H9 (cell line): ENCODE measurements around the gene PITRM1. TPM values are rescaled to one million over a fixed set of nuclear protein-coding genes. Genes with fewer than 3 reads are reported as not detected.

ENCODE experiments used
- DNase-seq: peaks from one replicate; pipeline ENCODE4 v3.0.0-alpha.2; 2017
- H2AFZ ChIP-seq: one replicate; pipeline ENCODE4 v1.6.1; 2013; ENCODE audit warnings: mild to moderate bottlenecking, low read length, control low read depth, moderate library complexity
- H2AK5ac ChIP-seq: 2 replicates; pipeline ENCODE4 v1.6.1; 2013; ENCODE audit warnings: low read length, control low read depth, mixed read lengths; ENCODE audit not compliant: insufficient read length
- H2BK120ac ChIP-seq: one replicate; pipeline ENCODE4 v1.6.1; 2013; ENCODE audit warnings: low read depth, mild to moderate bottlenecking, low read length, control low read depth, inconsistent platforms; ENCODE audit not compliant: poor library complexity, severe bottlenecking
- H2BK12ac ChIP-seq: 2 replicates; pipeline ENCODE4 v1.6.1; 2013; ENCODE audit warnings: low read length, control low read depth, mixed read lengths, low read depth; ENCODE audit not compliant: insufficient read length
- H2BK15ac ChIP-seq: 2 replicates; pipeline ENCODE4 v1.6.1; 2013; ENCODE audit warnings: low read depth, low read length, control low read depth
- H2BK20ac ChIP-seq: one replicate; pipeline ENCODE4 v1.6.1; 2013; ENCODE audit warnings: low read depth, mild to moderate bottlenecking, low read length, control low read depth, inconsistent platforms; ENCODE audit not compliant: poor library complexity, severe bottlenecking
- H2BK5ac ChIP-seq: 2 replicates; pipeline ENCODE4 v1.6.1; 2013; ENCODE audit warnings: low read length, control low read depth, mixed read lengths; ENCODE audit not compliant: insufficient read length
- H3K14ac ChIP-seq: 2 replicates; pipeline ENCODE4 v1.6.1; 2013; ENCODE audit warnings: low read length, control low read depth; ENCODE audit not compliant: insufficient read depth
- H3K18ac ChIP-seq: 2 replicates; pipeline ENCODE4 v1.6.1; 2013; ENCODE audit warnings: low read depth, mild to moderate bottlenecking, mixed read lengths, low read length, control low read depth; ENCODE audit not compliant: insufficient read length
- H3K23ac ChIP-seq: 2 replicates; pipeline ENCODE4 v1.6.1; 2013; ENCODE audit warnings: low read length, control low read depth, mixed read lengths, low read depth; ENCODE audit not compliant: insufficient read length
- H3K23me2 ChIP-seq: 2 replicates; pipeline ENCODE4 v1.6.1; 2013; ENCODE audit warnings: low read depth, mild to moderate bottlenecking, mixed read lengths, low read length, control low read depth; ENCODE audit not compliant: insufficient read length, poor library complexity, severe bottlenecking
- H3K27ac ChIP-seq: 2 replicates; pipeline ENCODE4 v1.5.1; 2013; ENCODE audit warnings: low read length, control low read depth, mixed read lengths, low read depth; ENCODE audit not compliant: insufficient read length
- H3K27me3 ChIP-seq: 2 replicates; pipeline ENCODE4 v1.6.1; 2013; ENCODE audit warnings: low read length, control low read depth, inconsistent platforms; ENCODE audit not compliant: insufficient read depth
- H3K4ac ChIP-seq: 2 replicates; pipeline ENCODE4 v1.6.1; 2013; ENCODE audit warnings: low read depth, mild to moderate bottlenecking, control low read depth, inconsistent platforms, low read length, moderate library complexity
- H3K4me1 ChIP-seq: 2 replicates; pipeline ENCODE4 v1.6.1; 2013; ENCODE audit warnings: low read length, control low read depth, inconsistent platforms; ENCODE audit not compliant: insufficient read depth
- H3K4me2 ChIP-seq: 2 replicates; pipeline ENCODE4 v1.6.1; 2013; ENCODE audit warnings: low read length, control low read depth, mixed read lengths; ENCODE audit not compliant: insufficient read length, insufficient read depth
- H3K56ac ChIP-seq: 2 replicates; pipeline ENCODE4 v1.6.1; 2013; ENCODE audit warnings: low read depth, mild to moderate bottlenecking, mixed read lengths, low read length, control low read depth; ENCODE audit not compliant: insufficient read length
- H3K79me1 ChIP-seq: 2 replicates; pipeline ENCODE4 v1.6.1; 2013; ENCODE audit warnings: low read depth, mild to moderate bottlenecking, moderate library complexity, low read length, control low read depth, inconsistent platforms; ENCODE audit not compliant: insufficient read depth, poor library complexity, severe bottlenecking
- H3K79me2 ChIP-seq: 2 replicates; pipeline ENCODE4 v1.6.1; 2013; ENCODE audit warnings: low read length, control low read depth, inconsistent platforms; ENCODE audit not compliant: insufficient read depth
- H3K9ac ChIP-seq: 2 replicates; pipeline ENCODE4 v1.6.1; 2013; ENCODE audit warnings: low read length, control low read depth, mixed read lengths; ENCODE audit not compliant: insufficient read length; ENCODE audit errors: extremely low read depth
- H3K9me3 ChIP-seq: one replicate; pipeline ENCODE4 v1.6.1; 2013; ENCODE audit warnings: low read depth, low read length, inconsistent platforms; ENCODE audit not compliant: control insufficient read depth
- H3T11ph ChIP-seq: one replicate; pipeline ENCODE4 v1.6.1; 2013; ENCODE audit warnings: mild to moderate bottlenecking, low read length, control low read depth, inconsistent platforms
- H4K20me1 ChIP-seq: one replicate; pipeline ENCODE4 v1.6.1; 2013; ENCODE audit not compliant: control insufficient read depth, insufficient read length, insufficient read depth
- H4K5ac ChIP-seq: 2 replicates; pipeline ENCODE4 v1.6.1; 2013; ENCODE audit warnings: low read depth, mild to moderate bottlenecking, mixed read lengths, low read length, control low read depth; ENCODE audit not compliant: insufficient read length
- H4K8ac ChIP-seq: replicated peaks from 2 replicates; pipeline ENCODE4 v1.6.1; 2013; ENCODE audit warnings: low read length, control low read depth, mixed read lengths, low read depth; ENCODE audit not compliant: insufficient read length
- H4K91ac ChIP-seq: 2 replicates; pipeline ENCODE4 v1.6.1; 2013; ENCODE audit warnings: low read depth, mild to moderate bottlenecking, moderate library complexity, mixed read lengths, low read length, control low read depth; ENCODE audit not compliant: insufficient read length
- H3K27ac Mint-ChIP-seq, 3 experiments: 2 replicates in 2 of 3; 3 replicates in 1 of 3; pipeline ENCODE4 v1.8.0; 2020 to 2021; ENCODE audit warnings: mixed read lengths in 3 of 3, mild to moderate bottlenecking in 1 of 3, moderate library complexity in 1 of 3
- H3K27me3 Mint-ChIP-seq: 2 replicates; pipeline ENCODE4 v1.8.0; 2021; ENCODE audit warnings: low read depth, mild to moderate bottlenecking, moderate library complexity, mixed read lengths
- H3K36me3 Mint-ChIP-seq, 3 experiments: 2 replicates in 2 of 3; 3 replicates in 1 of 3; pipeline ENCODE4 v1.8.0; 2020 to 2021; ENCODE audit warnings: low read depth in 3 of 3, mixed read lengths in 3 of 3; ENCODE audit not compliant: insufficient read depth in 1 of 3
- H3K4me1 Mint-ChIP-seq, 2 experiments: 2 replicates each; pipeline ENCODE4 v1.8.0; 2020; ENCODE audit warnings: mixed read lengths in 2 of 2
- H3K4me3 Mint-ChIP-seq, 2 experiments: 2 replicates in 1 of 2; 3 replicates in 1 of 2; pipeline ENCODE4 v1.8.0; 2020 to 2021; ENCODE audit warnings: mild to moderate bottlenecking in 2 of 2, mixed read lengths in 2 of 2, moderate library complexity in 1 of 2
- H3K9me3 Mint-ChIP-seq, 2 experiments: 2 replicates in 1 of 2; 3 replicates in 1 of 2; pipeline ENCODE4 v1.8.0; 2020; ENCODE audit warnings: mild to moderate bottlenecking in 2 of 2, mixed read lengths in 2 of 2, moderate library complexity in 1 of 2
- WGBS: extraction: QIAGEN DNeasy Blood & Tissue Kit; methylation state at CpG from one replicate; pipeline ENCODE4 v1.1.7; 2013; ENCODE audit warnings: missing lambda C conversion rate, low lambda C conversion rate, mixed read lengths; ENCODE audit not compliant: insufficient read length; ENCODE audit errors: extremely low coverage; 5-methylcytosine and 5-hydroxymethylcytosine counted together
- total RNA-seq: library from RNA; stranded (reverse); gene quantifications from 2 replicates; pipeline ENCODE4 v1.2.1, GENCODE V29; 2021
- TF ChIP-seq, protein P1 (sequence below): fragments of 200-600 bp; sonication (generic); conservative IDR thresholded peaks from 3 replicates; pipeline ENCODE4 v1.8.0; 2021; ENCODE audit warnings: antibody characterized with exemption, mild to moderate bottlenecking

Gene PITRM1
- total RNA-seq, 1 experiment from 2014 or later, result 27.8 TPM

DNA sequence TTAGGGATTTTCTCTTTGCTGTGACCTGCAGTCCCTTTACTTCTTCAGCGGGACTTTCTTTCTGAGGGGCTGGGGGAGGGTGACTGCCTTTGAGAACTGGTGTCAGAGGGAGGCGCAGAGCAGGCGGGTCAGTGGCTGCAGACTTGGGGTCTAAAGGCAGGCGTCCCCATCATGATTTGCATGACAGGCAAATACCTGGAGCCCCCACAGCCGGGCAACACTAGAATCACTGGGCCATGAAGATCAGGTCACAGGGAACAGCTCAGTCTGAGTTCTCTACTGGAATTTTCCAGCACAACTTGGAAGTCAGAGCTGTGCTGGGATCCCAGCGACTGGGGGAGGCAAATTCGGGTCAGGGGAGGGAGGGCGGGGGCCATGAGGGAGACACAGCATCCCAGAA lies 29.2 kb upstream of the PITRM1 start:
- Histone ChIP-seq H3K56ac (no peak overlapping the region), H4K5ac (no peak overlapping the region), H3K27ac (no peak overlapping the region), H3K23ac (no peak overlapping the region), H2AFZ (no peak overlapping the region), H2BK5ac (no peak overlapping the region), H3T11ph (no peak overlapping the region), H2BK20ac (no peak overlapping the region), H3K18ac (no peak overlapping the region), H3K79me2 (no peaks in the 10 kb centered on the region), H2AK5ac (no peak overlapping the region), H2BK12ac (no peak overlapping the region), H2BK15ac (no peak overlapping the region), H3K79me1 (no peaks in the 10 kb centered on the region), H4K91ac (no peak overlapping the region), H3K23me2 (no peaks in the 10 kb centered on the region), H2BK120ac (no peak overlapping the region), H3K4me1 (no peaks in the 10 kb centered on the region), H3K9me3 (no peaks in the 10 kb centered on the region), H4K20me1 (no peaks in the 10 kb centered on the region), H3K27me3 (no peaks in the 10 kb centered on the region; the same call in none of the 2 replicates), H3K4ac (no peak overlapping the region), H3K14ac (no peak overlapping the region), H4K8ac (no peak overlapping the region), H3K9ac (no peak overlapping the region), H3K4me2 (no peak overlapping the region)
- H3K4me1 Mint-ChIP-seq, result peaks cover 16 to 20% of the 10 kb centered on the region in 2 experiments
- H3K27me3 Mint-ChIP-seq, result peaks cover 20% of the 10 kb centered on the region
- no peaks in the 10 kb centered on the region for H3K9me3 Mint-ChIP-seq
- TF ChIP-seq, protein P1, sequence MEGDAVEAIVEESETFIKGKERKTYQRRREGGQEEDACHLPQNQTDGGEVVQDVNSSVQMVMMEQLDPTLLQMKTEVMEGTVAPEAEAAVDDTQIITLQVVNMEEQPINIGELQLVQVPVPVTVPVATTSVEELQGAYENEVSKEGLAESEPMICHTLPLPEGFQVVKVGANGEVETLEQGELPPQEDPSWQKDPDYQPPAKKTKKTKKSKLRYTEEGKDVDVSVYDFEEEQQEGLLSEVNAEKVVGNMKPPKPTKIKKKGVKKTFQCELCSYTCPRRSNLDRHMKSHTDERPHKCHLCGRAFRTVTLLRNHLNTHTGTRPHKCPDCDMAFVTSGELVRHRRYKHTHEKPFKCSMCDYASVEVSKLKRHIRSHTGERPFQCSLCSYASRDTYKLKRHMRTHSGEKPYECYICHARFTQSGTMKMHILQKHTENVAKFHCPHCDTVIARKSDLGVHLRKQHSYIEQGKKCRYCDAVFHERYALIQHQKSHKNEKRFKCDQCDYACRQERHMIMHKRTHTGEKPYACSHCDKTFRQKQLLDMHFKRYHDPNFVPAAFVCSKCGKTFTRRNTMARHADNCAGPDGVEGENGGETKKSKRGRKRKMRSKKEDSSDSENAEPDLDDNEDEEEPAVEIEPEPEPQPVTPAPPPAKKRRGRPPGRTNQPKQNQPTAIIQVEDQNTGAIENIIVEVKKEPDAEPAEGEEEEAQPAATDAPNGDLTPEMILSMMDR, result no peak
- WGBS, result no CpG with 5 or more reads among the region's 8 CpGs
- H3K27ac Mint-ChIP-seq, result peak overlapping the region in 1 of 3 experiments; percentile 30; a peak in 1 of 7 replicates
- no peaks in the 10 kb centered on the region for H3K36me3 Mint-ChIP-seq
- H3K4me3 Mint-ChIP-seq, result no peak overlapping the region
- no peak for DNase-seq
